ENCODE measurements around the gene CDKN2A. TPM values are rescaled to one million over a fixed set of nuclear protein-coding genes. Genes with fewer than 3 reads are reported as not detected.
A peak's percentile ranks its signal among the peaks of the same experiment; 100 is the strongest.

The CDKN2A gene
- total RNA-seq, 1 experiment from 2014 or later = 273 TPM

GRCh38 chr9:22041344-22041743, 47.2 kb upstream of the CDKN2A start:
- Histone ChIP-seq H3K9me2 (replicated peaks; ENCODE audit: low read length) (no peaks in the 10 kb centered on the region), H3K27ac (ENCODE audit: low read length) (peak overlapping the region; percentile 95), H3K9me3 (ENCODE audit: low read length) (no peaks in the 10 kb centered on the region), H3K79me2 (ENCODE audit: low read length) (no peaks in the 10 kb centered on the region), H3K27me3 (ENCODE audit: low read length) (no peaks in the 10 kb centered on the region), H4K20me1 (ENCODE audit: low read length) (no peaks in the 10 kb centered on the region), H3K36me3 (ENCODE audit: low read depth, low read length) (no peaks in the 10 kb centered on the region), H2AFZ (ENCODE audit: low read length) (no peak overlapping the region), H3K4me3 (ENCODE audit: low read length) (peak overlapping the region; percentile 0; the same call in 1 of the 2 replicates), H3K4me2 (ENCODE audit: low read length) (peak overlapping the region; percentile 44), H3K9ac (ENCODE audit: low read length) (peak overlapping the region; percentile 66), H3K4me1 (ENCODE audit: insufficient read depth, low read length) (peaks cover 79% of the 10 kb centered on the region), H3F3A (ENCODE audit: low read length, unreplicated experiment) (peaks cover 7% of the 10 kb centered on the region)
- TF ChIP-seq EZH2 (IDR thresholded peaks at IDR 0.05; ENCODE audit: low read length, unreplicated experiment) = no peak
- BruUV-seq (replicated peaks) = no TSS peak
- DNase-seq = no peak
- POLR2A ChIA-PET (ENCODE audit: unreplicated experiment) = interaction anchor here (0.5 to 1.3 kb wide), 2 partner anchors 8 to 32 kb away, joined by 3 read pairs; partner anchors contain the start of gene CDKN2B
- CTCF ChIA-PET = interaction anchor here (0.5 to 1.8 kb wide), 2 partner anchors 32 to 47 kb away, joined by 3 to 7 read pairs; partner anchors contain the start of genes CDKN2B and CDKN2B-AS1
- no peak for ATAC-seq
- intact Hi-C loops (cut with micrococcal nuclease) = loop anchor here (5.0 kb wide), 3 partner anchors 34 to 201 kb away; partner anchors contain the start of gene CDKN2B

GRCh38 chr9:22040760-22041159, 46.6 kb upstream of the CDKN2A start:
- ATAC-seq = peak; percentile 72
- BruUV-seq (replicated peaks) = TSS peak; percentile 87
- Histone ChIP-seq H3K4me1 (ENCODE audit: insufficient read depth, low read length) (peaks cover 79% of the 10 kb centered on the region), H3K4me3 (ENCODE audit: low read length) (peak overlapping the region; percentile 0; the same call in 1 of the 2 replicates), H3K27ac (ENCODE audit: low read length) (peak overlapping the region; percentile 95), H3K27me3 (ENCODE audit: low read length) (no peaks in the 10 kb centered on the region), H3K9me3 (ENCODE audit: low read length) (no peaks in the 10 kb centered on the region), H4K20me1 (ENCODE audit: low read length) (no peaks in the 10 kb centered on the region), H3K4me2 (ENCODE audit: low read length) (peak overlapping the region; percentile 44), H3K79me2 (ENCODE audit: low read length) (no peaks in the 10 kb centered on the region), H3K9ac (ENCODE audit: low read length) (peak overlapping the region; percentile 66), H3K36me3 (ENCODE audit: low read depth, low read length) (no peaks in the 10 kb centered on the region), H2AFZ (ENCODE audit: low read length) (no peak overlapping the region), H3K9me2 (replicated peaks; ENCODE audit: low read length) (no peaks in the 10 kb centered on the region), H3F3A (ENCODE audit: low read length, unreplicated experiment) (peaks cover 7% of the 10 kb centered on the region)
- TF ChIP-seq CTCF (conservative IDR thresholded peaks at IDR 0.05; ENCODE audit: low read depth, low read length) (no peak), EZH2phosphoT487 (IDR thresholded peaks at IDR 0.05; ENCODE audit: borderline replicate concordance, low read length) (no peak), EZH2 (IDR thresholded peaks at IDR 0.05; ENCODE audit: low read length, unreplicated experiment) (no peak)
- ChIA-PET POLR2A (ENCODE audit: unreplicated experiment) (interaction anchor here (0.6 to 1.3 kb wide), 2 partner anchors 32 to 171 kb away, joined by 3 read pairs; partner anchors contain the start of gene CDKN2B), CTCF (interaction anchor here (0.5 to 1.8 kb wide), 2 partner anchors 32 to 46 kb away, joined by 3 to 7 read pairs; partner anchors contain the start of genes CDKN2B and CDKN2B-AS1)
- peak; percentile 66 for DNase-seq
- intact Hi-C loops (cut with micrococcal nuclease) = loop anchor here (5.0 kb wide), 3 partner anchors 33 to 202 kb away; partner anchors contain the start of gene CDKN2B

- peaks cover 7% of the 10 kb centered on the region for H3F3A ChIP-seq (ENCODE audit: low read length, unreplicated experiment)
- DNase-seq (peak; percentile 21), ATAC-seq (no peak)
- no peaks in the 10 kb centered on the region for H3K9me3 ChIP-seq (ENCODE audit: low read length)
- CTCF ChIA-PET = interaction anchor here (0.6 kb wide), 1 partner anchor 175 kb away, joined by 8 read pairs; no protein-coding TSS in a partner anchor
- no peaks in the 10 kb centered on the region for H3K36me3 ChIP-seq (ENCODE audit: low read depth, low read length)
- H3K27me3 ChIP-seq (ENCODE audit: low read length) = no peaks in the 10 kb centered on the region
- POLR2A ChIA-PET (ENCODE audit: unreplicated experiment) = interaction anchor here (0.8 to 0.9 kb wide), 2 partner anchors 30 to 209 kb away, joined by 4 read pairs; partner anchors contain the start of gene CDKN2B
- intact Hi-C loops (cut with micrococcal nuclease) = loop anchor here (2.0 kb wide), 1 partner anchor 226 kb away; no protein-coding TSS in a partner anchor
- no peaks in the 10 kb centered on the region for H4K20me1 ChIP-seq (ENCODE audit: low read length)
- peaks cover 70% of the 10 kb centered on the region for H3K4me1 ChIP-seq (ENCODE audit: insufficient read depth, low read length)
- no peak overlapping the region for H3K4me2 ChIP-seq (ENCODE audit: low read length)
- H2AFZ ChIP-seq (ENCODE audit: low read length) = no peak overlapping the region
- H3K79me2 ChIP-seq (ENCODE audit: low read length) = no peaks in the 10 kb centered on the region
- BruUV-seq (replicated peaks) = no TSS peak
- H3K27ac ChIP-seq (ENCODE audit: low read length) = peak overlapping the region; percentile 95; the same call in 1 of the 2 replicates
- no peak overlapping the region for H3K4me3 ChIP-seq (ENCODE audit: low read length)
- H3K9ac ChIP-seq (ENCODE audit: low read length) = no peak overlapping the region
- no peaks in the 10 kb centered on the region for H3K9me2 ChIP-seq (replicated peaks; ENCODE audit: low read length)
- TF ChIP-seq EZH2 (IDR thresholded peaks at IDR 0.05; ENCODE audit: low read length, unreplicated experiment) (no peak), CTCF (conservative IDR thresholded peaks at IDR 0.05; ENCODE audit: low read depth, low read length) (no peak), EZH2phosphoT487 (IDR thresholded peaks at IDR 0.05; ENCODE audit: borderline replicate concordance, low read length) (no peak)
Measured at GRCh38 chr9:22039258-22039657, 45.1 kb upstream of the CDKN2A start.
